OCI-M2 (cell line): ENCODE results near the gene GJB6.

Experiments used
- DNase-seq: peaks from one replicate; lab custom pipeline; 2025; ENCODE audit not compliant: unreplicated experiment; lab: John Stamatoyannopoulos, UW

Gene GJB6

GRCh38 chr13:20188667-20189553, 43.2 kb downstream of the GJB6 start:
- no peak for DNase-seq

- no peak for DNase-seq
Measured at GRCh38 chr13:20186771-20187170, 45.3 kb downstream of the GJB6 start.

GRCh38 chr13:20185366-20186056, 46.6 kb downstream of the GJB6 start:
- no peak for DNase-seq

- DNase-seq: peak; percentile 24
Measured at GRCh38 chr13:20182231-20182846, 49.8 kb downstream of the GJB6 start.

GRCh38 chr13:20181188-20181587, 50.9 kb downstream of the GJB6 start:
- no peak for DNase-seq

- no peak for DNase-seq
Measured at GRCh38 chr13:20178156-20178555, 54.0 kb downstream of the GJB6 start.

- DNase-seq: no peak
Measured at GRCh38 chr13:20177049-20177831, 54.9 kb downstream of the GJB6 start.

- DNase-seq: no peak
Measured at GRCh38 chr13:20175907-20176652, 56.0 kb downstream of the GJB6 start.

- no peak for DNase-seq
Measured at GRCh38 chr13:20175406-20175794, 56.7 kb downstream of the GJB6 start.

GRCh38 chr13:20174656-20175405, 57.3 kb downstream of the GJB6 start:
- no peak for DNase-seq

- DNase-seq: no peak
Measured at GRCh38 chr13:20173116-20173746, 58.9 kb downstream of the GJB6 start.
